Superior temporal gyrus (tissue), 1 donor: Measurements from ENCODE around the gene LRRC63.
"Not testable (repeated sequence)": the region's sequence is repeated elsewhere in the genome, so short reads cannot be mapped to it uniquely, and the experiment has no call there.

Experiments used
- DNase-seq: peaks from one replicate; pipeline ENCODE4 v3.0.0-alpha.2; 2016; ENCODE audit errors: extremely low spot score

The LRRC63 gene

GRCh38 chr13:46265292-46265691 is 53.6 kb downstream of the LRRC63 start:
- no peak for DNase-seq

- no peak for DNase-seq
Measured at GRCh38 chr13:46267166-46267565, 55.4 kb downstream of the LRRC63 start.

- DNase-seq = no peak
Measured at GRCh38 chr13:46270416-46270815, 58.7 kb downstream of the LRRC63 start.

GRCh38 chr13:46274094-46274698 is 62.5 kb downstream of the LRRC63 start:
- no peak for DNase-seq

GRCh38 chr13:46278474-46278873 is 66.7 kb downstream of the LRRC63 start:
- no peak for DNase-seq

GRCh38 chr13:46281779-46282178 is 70.1 kb downstream of the LRRC63 start:
- DNase-seq = no peak

GRCh38 chr13:46283912-46284824 is 72.4 kb downstream of the LRRC63 start:
- not testable (repeated sequence) for DNase-seq

GRCh38 chr13:46286972-46287371 is 75.2 kb downstream of the LRRC63 start:
- no peak for DNase-seq

- peak; percentile 71 for DNase-seq
Measured at GRCh38 chr13:46288570-46289259, 77.0 kb downstream of the LRRC63 start.

- DNase-seq = no peak
Measured at GRCh38 chr13:46289260-46289955, 77.7 kb downstream of the LRRC63 start.

GRCh38 chr13:46290434-46290833 is 78.7 kb downstream of the LRRC63 start:
- no peak for DNase-seq

GRCh38 chr13:46293436-46293835 is 81.7 kb downstream of the LRRC63 start:
- DNase-seq = no peak

GRCh38 chr13:46295491-46296114 is 83.9 kb downstream of the LRRC63 start:
- peak; percentile 47 for DNase-seq

- DNase-seq = peak; percentile 35
Measured at GRCh38 chr13:46296115-46296822, 84.5 kb downstream of the LRRC63 start.

GRCh38 chr13:46296921-46297320 is 85.2 kb downstream of the LRRC63 start:
- DNase-seq = peak; percentile 18

GRCh38 chr13:46297361-46297811 is 85.7 kb downstream of the LRRC63 start:
- DNase-seq = no peak

- DNase-seq = no peak
Measured at GRCh38 chr13:46303742-46304385, 92.1 kb downstream of the LRRC63 start.

- no peak for DNase-seq
Measured at GRCh38 chr13:46304546-46304945, 92.8 kb downstream of the LRRC63 start.

GRCh38 chr13:46307554-46307953 is 95.8 kb downstream of the LRRC63 start:
- no peak for DNase-seq

- DNase-seq = no peak
Measured at GRCh38 chr13:46310066-46310465, 98.3 kb downstream of the LRRC63 start.
